ENCODE results near the gene CHD6.
A peak's percentile ranks its signal among the peaks of the same experiment; 100 is the strongest.

CHD6 gene

GRCh38 chr20:41617902-41618806 lies at the start of gene CHD6:
Gene CHD6 (minus strand): TSS chr20:41618377. CDS start chr20:41551337, 67,040 bp downstream.
- peak; percentile 100 for DNase-seq

- DNase-seq = peak; percentile 70
Observed at GRCh38 chr20:41664584-41664983, 46.4 kb upstream of the CHD6 start.

GRCh38 chr20:41657655-41658054 lies 39.5 kb upstream of the CHD6 start:
- no peak for DNase-seq

GRCh38 chr20:41655962-41656618 lies 37.9 kb upstream of the CHD6 start:
- peak; percentile 98 for DNase-seq

- DNase-seq = no peak
Observed at GRCh38 chr20:41654884-41655283, 36.7 kb upstream of the CHD6 start.

GRCh38 chr20:41654292-41654691 lies 36.1 kb upstream of the CHD6 start:
- no peak for DNase-seq

- DNase-seq = peak; percentile 86
Observed at GRCh38 chr20:41650231-41650948, 32.2 kb upstream of the CHD6 start.

- peak; percentile 15 for DNase-seq
Observed at GRCh38 chr20:41649489-41649888, 31.3 kb upstream of the CHD6 start.

- DNase-seq = no peak
Observed at GRCh38 chr20:41645372-41645771, 27.2 kb upstream of the CHD6 start.

GRCh38 chr20:41643504-41643938 lies 25.3 kb upstream of the CHD6 start:
- DNase-seq = peak; percentile 46

GRCh38 chr20:41639630-41640029 lies 21.5 kb upstream of the CHD6 start:
- DNase-seq = peak; percentile 36

GRCh38 chr20:41638456-41638855 lies 20.3 kb upstream of the CHD6 start:
- DNase-seq = no peak

GRCh38 chr20:41635158-41635557 lies 17.0 kb upstream of the CHD6 start:
- DNase-seq = no peak

GRCh38 chr20:41632896-41633295 lies 14.7 kb upstream of the CHD6 start:
- DNase-seq = no peak

- DNase-seq = no peak
Observed at GRCh38 chr20:41631826-41632225, 13.6 kb upstream of the CHD6 start.

- DNase-seq = no peak
Observed at GRCh38 chr20:41630846-41631245, 12.7 kb upstream of the CHD6 start.

GRCh38 chr20:41627611-41628244 lies 9.6 kb upstream of the CHD6 start:
- DNase-seq = no peak

- no peak for DNase-seq
Observed at GRCh38 chr20:41627001-41627495, 8.9 kb upstream of the CHD6 start.

GRCh38 chr20:41623625-41624375 lies 5.6 kb upstream of the CHD6 start:
- no peak for DNase-seq

GRCh38 chr20:41622584-41622983 lies 4.4 kb upstream of the CHD6 start:
- DNase-seq = no peak

- DNase-seq = no peak
Observed at GRCh38 chr20:41621971-41622370, 3.8 kb upstream of the CHD6 start.

- DNase-seq = peak; percentile 52
Observed at GRCh38 chr20:41621421-41621820, 3.2 kb upstream of the CHD6 start.
